Measurements from ENCODE around the gene PTPRA. TPM values are rescaled to one million over a fixed set of nuclear protein-coding genes. Genes with fewer than 3 reads are reported as not detected.

The PTPRA gene
- total and polyA plus RNA-seq, 2 of the 13 experiments (the other 11 are each of a cell fraction or from before 2014, with no cell fraction given), result 47.2 to 127 TPM

DNA sequence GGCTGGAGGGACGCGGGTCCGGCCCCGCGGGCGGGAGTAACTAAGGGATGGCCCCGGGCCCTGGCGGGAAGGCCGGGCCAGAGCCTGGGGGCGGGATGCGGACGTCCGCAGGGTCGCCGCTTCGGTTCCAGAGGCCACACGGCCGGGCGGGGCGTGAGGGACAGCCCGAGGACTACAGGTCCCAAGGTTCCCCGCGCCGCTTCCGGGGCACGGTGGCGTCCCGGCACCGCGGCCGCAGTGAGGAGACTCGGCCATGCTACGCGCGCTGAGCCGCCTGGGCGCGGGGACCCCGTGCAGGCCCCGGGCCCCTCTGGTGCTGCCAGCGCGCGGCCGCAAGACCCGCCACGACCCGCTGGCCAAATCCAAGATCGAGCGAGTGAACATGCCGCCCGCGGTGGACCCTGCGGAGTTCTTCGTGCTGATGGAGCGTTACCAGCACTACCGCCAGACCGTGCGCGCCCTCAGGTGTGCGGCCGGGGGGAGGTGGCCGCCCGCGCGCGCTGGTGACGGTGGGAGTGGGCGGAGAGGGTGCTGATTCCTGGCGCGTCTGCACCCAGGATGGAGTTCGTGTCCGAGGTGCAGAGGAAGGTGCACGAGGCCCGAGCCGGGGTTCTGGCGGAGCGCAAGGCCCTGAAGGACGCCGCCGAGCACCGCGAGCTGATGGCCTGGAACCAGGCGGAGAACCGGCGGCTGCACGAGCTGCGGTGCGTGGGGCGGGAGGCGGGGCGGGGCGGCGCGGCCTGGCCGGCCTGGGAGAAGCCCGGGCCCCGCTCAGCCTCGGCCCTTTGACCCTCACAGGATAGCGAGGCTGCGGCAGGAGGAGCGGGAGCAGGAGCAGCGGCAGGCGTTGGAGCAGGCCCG lies 172.8 kb downstream of the PTPRA start, which contains the start of gene MRPS26 (continued):
- TF ChIP-seq HMGXB3 (CRISPR knock-in tag; IDR thresholded peaks at IDR 0.05; ENCODE audit: borderline replicate concordance), result no peak
- TF ChIP-seq, protein P1, sequence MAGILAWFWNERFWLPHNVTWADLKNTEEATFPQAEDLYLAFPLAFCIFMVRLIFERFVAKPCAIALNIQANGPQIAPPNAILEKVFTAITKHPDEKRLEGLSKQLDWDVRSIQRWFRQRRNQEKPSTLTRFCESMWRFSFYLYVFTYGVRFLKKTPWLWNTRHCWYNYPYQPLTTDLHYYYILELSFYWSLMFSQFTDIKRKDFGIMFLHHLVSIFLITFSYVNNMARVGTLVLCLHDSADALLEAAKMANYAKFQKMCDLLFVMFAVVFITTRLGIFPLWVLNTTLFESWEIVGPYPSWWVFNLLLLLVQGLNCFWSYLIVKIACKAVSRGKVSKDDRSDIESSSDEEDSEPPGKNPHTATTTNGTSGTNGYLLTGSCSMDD (CRISPR knock-in tag; IDR thresholded peaks at IDR 0.05), result no peak
- peak; percentile 98 for TF ChIP-seq ZNF430 (CRISPR knock-in tag; IDR thresholded peaks at IDR 0.05)
- no peak for TF ChIP-seq SMARCE1 (IDR thresholded peaks at IDR 0.05; ENCODE audit: borderline replicate concordance)
- peak; percentile 93 for TF ChIP-seq ZC3H13 (CRISPR knock-in tag; IDR thresholded peaks at IDR 0.05)
- TF ChIP-seq, protein P2, sequence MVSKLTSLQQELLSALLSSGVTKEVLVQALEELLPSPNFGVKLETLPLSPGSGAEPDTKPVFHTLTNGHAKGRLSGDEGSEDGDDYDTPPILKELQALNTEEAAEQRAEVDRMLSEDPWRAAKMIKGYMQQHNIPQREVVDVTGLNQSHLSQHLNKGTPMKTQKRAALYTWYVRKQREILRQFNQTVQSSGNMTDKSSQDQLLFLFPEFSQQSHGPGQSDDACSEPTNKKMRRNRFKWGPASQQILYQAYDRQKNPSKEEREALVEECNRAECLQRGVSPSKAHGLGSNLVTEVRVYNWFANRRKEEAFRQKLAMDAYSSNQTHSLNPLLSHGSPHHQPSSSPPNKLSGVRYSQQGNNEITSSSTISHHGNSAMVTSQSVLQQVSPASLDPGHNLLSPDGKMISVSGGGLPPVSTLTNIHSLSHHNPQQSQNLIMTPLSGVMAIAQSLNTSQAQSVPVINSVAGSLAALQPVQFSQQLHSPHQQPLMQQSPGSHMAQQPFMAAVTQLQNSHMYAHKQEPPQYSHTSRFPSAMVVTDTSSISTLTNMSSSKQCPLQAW (CRISPR knock-in tag; IDR thresholded peaks at IDR 0.05), result 0 out of 2 replicates have a peak, but pooled peaks have one; percentile 88
- peak in 1 of 2 experiments; percentile 77; a peak in 2 of 4 replicates for TF ChIP-seq ATF4 (CRISPR knock-in tag; IDR thresholded peaks at IDR 0.05)
- peak; percentile 76 for TF ChIP-seq SUZ12 (IDR thresholded peaks at IDR 0.05; ENCODE audit: low read depth, low read length)
- TF ChIP-seq ZNF292 (CRISPR knock-in tag; IDR thresholded peaks at IDR 0.05; ENCODE audit: borderline replicate concordance, low read depth), result no peak
- TF ChIP-seq ZNF614 (CRISPR knock-in tag; IDR thresholded peaks at IDR 0.05; ENCODE audit: borderline replicate concordance), result peak; percentile 90; the same call in 1 of the 2 replicates
- peak; percentile 96 for TF ChIP-seq ZFP91 (CRISPR knock-in tag; IDR thresholded peaks at IDR 0.05; ENCODE audit: borderline replicate concordance)
- TF ChIP-seq ARID4A (CRISPR knock-in tag; IDR thresholded peaks at IDR 0.05; ENCODE audit: borderline replicate concordance), result peak; percentile 98
